HG02610 (cell line): ENCODE measurements around the gene PTPRO.
A peak's percentile ranks its signal among the peaks of the same experiment; 100 is the strongest.

ENCODE experiments used
- ATAC-seq: cut with Tn5 transposase; IDR thresholded peaks from one replicate; pipeline ENCODE4 v1.9.1; 2021; ENCODE audit warnings: mild to moderate bottlenecking, moderate library complexity; ENCODE audit not compliant: unreplicated experiment

PTPRO gene

GRCh38 chr12:15443611-15444010 is 121.3 kb downstream of the PTPRO start:
- no peak for ATAC-seq

GRCh38 chr12:15444523-15444922 is 122.2 kb downstream of the PTPRO start:
- no peak for ATAC-seq

- ATAC-seq: no peak
These were observed 124.5 kb downstream of the PTPRO start for GRCh38 chr12:15446807-15447206.

GRCh38 chr12:15453613-15454012 is 131.3 kb downstream of the PTPRO start:
- peak; percentile 78 for ATAC-seq

- ATAC-seq: no peak
These were observed 135.7 kb downstream of the PTPRO start for GRCh38 chr12:15458008-15458407.

- no peak for ATAC-seq
These were observed 146.6 kb downstream of the PTPRO start for GRCh38 chr12:15468911-15469310.

- ATAC-seq: no peak
These were observed 147.0 kb downstream of the PTPRO start for GRCh38 chr12:15469356-15469755.

GRCh38 chr12:15472036-15472435 is 149.7 kb downstream of the PTPRO start:
- no peak for ATAC-seq

- ATAC-seq: no peak
These were observed 152.5 kb downstream of the PTPRO start for GRCh38 chr12:15474766-15475165.

GRCh38 chr12:15477761-15478160 is 155.5 kb downstream of the PTPRO start:
- no peak for ATAC-seq

GRCh38 chr12:15481846-15482245 is 159.5 kb downstream of the PTPRO start:
- ATAC-seq: no peak

- ATAC-seq: no peak
These were observed 163.2 kb downstream of the PTPRO start for GRCh38 chr12:15485466-15485865.

- no peak for ATAC-seq
These were observed 164.6 kb downstream of the PTPRO start for GRCh38 chr12:15486859-15487258.

- ATAC-seq: no peak
These were observed 166.2 kb downstream of the PTPRO start for GRCh38 chr12:15488481-15488880.

GRCh38 chr12:15494329-15495046 is 172.2 kb downstream of the PTPRO start:
- ATAC-seq: no peak

GRCh38 chr12:15495746-15496145 is 173.4 kb downstream of the PTPRO start:
- no peak for ATAC-seq

GRCh38 chr12:15496738-15497137 is 174.4 kb downstream of the PTPRO start:
- no peak for ATAC-seq

- ATAC-seq: no peak
These were observed 175.5 kb downstream of the PTPRO start for GRCh38 chr12:15497671-15498292.

GRCh38 chr12:15502211-15502610 is 179.9 kb downstream of the PTPRO start:
- ATAC-seq: no peak

- no peak for ATAC-seq
These were observed 183.3 kb downstream of the PTPRO start for GRCh38 chr12:15505616-15506015.

GRCh38 chr12:15515010-15515409 is 192.7 kb downstream of the PTPRO start:
- no peak for ATAC-seq

- ATAC-seq: no peak
These were observed 197.8 kb downstream of the PTPRO start for GRCh38 chr12:15520083-15520482.

GRCh38 chr12:15520844-15521243 is 198.5 kb downstream of the PTPRO start:
- no peak for ATAC-seq
